Measurements from ENCODE around the gene RAC3.

Gene RAC3

GRCh38 chr17:82016061-82016874 lies 15.2 kb upstream of the RAC3 start:
- no peak overlapping the region for H2BK12ac ChIP-seq (ENCODE audit: low read length)
- H3K27ac ChIP-seq (ENCODE audit: low read depth, low read length): no peak overlapping the region
- peaks cover 2% of the 10 kb centered on the region for H3K9me3 ChIP-seq (ENCODE audit: insufficient read depth, low read depth, low read length)
- H3K23ac ChIP-seq (ENCODE audit: low read length): no peak overlapping the region
- no peak overlapping the region for H3K9ac ChIP-seq (ENCODE audit: low read length)
- H3K27me3 ChIP-seq (ENCODE audit: insufficient read depth, low read length): no peaks in the 10 kb centered on the region
- no peak overlapping the region for H2AFZ ChIP-seq (ENCODE audit: insufficient read depth, low read length, poor library complexity)
- H3K4me2 ChIP-seq (ENCODE audit: low read length): no peak overlapping the region
- no peak overlapping the region for H4K12ac ChIP-seq (ENCODE audit: low read depth, low read length)
- WGBS (ENCODE audit: extremely low coverage, insufficient coverage, insufficient read length): no CpG with 5 or more reads among the region's 28 CpGs
- H2BK5ac ChIP-seq (ENCODE audit: low read depth, low read length, poor library complexity): no peak overlapping the region
- no peak overlapping the region for H3K18ac ChIP-seq (ENCODE audit: low read length)
- no peak overlapping the region for H3K4me3 ChIP-seq (ENCODE audit: low read depth, low read length)
- H3K79me2 ChIP-seq (ENCODE audit: control insufficient read depth, insufficient read depth, low read length, poor library complexity): peaks cover 2% of the 10 kb centered on the region
- H3K4me1 ChIP-seq (ENCODE audit: control insufficient read depth in 1 of 2, insufficient read depth in 2 of 2, low read length in 2 of 2): peaks cover 17 to 18% of the 10 kb centered on the region in 2 experiments
- no peak overlapping the region for H4K8ac ChIP-seq (ENCODE audit: low read depth, low read length)
- H2AK5ac ChIP-seq (ENCODE audit: low read length): no peak overlapping the region
- H3K79me1 ChIP-seq (ENCODE audit: low read length): peaks cover 13% of the 10 kb centered on the region
- no peak for DNase-seq
- H4K91ac ChIP-seq (ENCODE audit: low read depth, low read length): no peak overlapping the region
- H3K4ac ChIP-seq (ENCODE audit: low read depth, low read length): no peak overlapping the region
- no peak overlapping the region for H2BK120ac ChIP-seq (ENCODE audit: insufficient read depth, low read length, poor library complexity)
- peaks cover 20 to 23% of the 10 kb centered on the region in 2 experiments for H3K36me3 ChIP-seq (ENCODE audit: control insufficient read depth in 1 of 2, insufficient read depth in 2 of 2, low read length in 2 of 2)
- H3K14ac ChIP-seq (ENCODE audit: low read length): no peak overlapping the region

GRCh38 chr17:82016875-82017459 lies 14.5 kb upstream of the RAC3 start:
- Histone ChIP-seq H4K8ac (ENCODE audit: low read depth, low read length) (no peak overlapping the region), H2BK120ac (ENCODE audit: insufficient read depth, low read length, poor library complexity) (no peak overlapping the region), H3K79me1 (ENCODE audit: low read length) (peaks cover 13% of the 10 kb centered on the region), H2AK5ac (ENCODE audit: low read length) (no peak overlapping the region), H3K79me2 (ENCODE audit: control insufficient read depth, insufficient read depth, low read length, poor library complexity) (peaks cover 2% of the 10 kb centered on the region), H2BK12ac (ENCODE audit: low read length) (no peak overlapping the region), H3K9ac (ENCODE audit: low read length) (no peak overlapping the region), H3K27ac (ENCODE audit: low read depth, low read length) (no peak overlapping the region), H4K91ac (ENCODE audit: low read depth, low read length) (no peak overlapping the region), H3K4me2 (ENCODE audit: low read length) (no peak overlapping the region), H3K4me3 (ENCODE audit: low read depth, low read length) (no peak overlapping the region), H3K36me3 (ENCODE audit: control insufficient read depth in 1 of 2, insufficient read depth in 2 of 2, low read length in 2 of 2) (peaks cover 17 to 20% of the 10 kb centered on the region in 2 experiments), H3K4me1 (ENCODE audit: control insufficient read depth in 1 of 2, insufficient read depth in 2 of 2, low read length in 2 of 2) (peaks cover 22 to 23% of the 10 kb centered on the region in 2 experiments), H3K27me3 (ENCODE audit: insufficient read depth, low read length) (no peaks in the 10 kb centered on the region), H3K23ac (ENCODE audit: low read length) (no peak overlapping the region), H2BK5ac (ENCODE audit: low read depth, low read length, poor library complexity) (no peak overlapping the region), H4K12ac (ENCODE audit: low read depth, low read length) (no peak overlapping the region), H3K14ac (ENCODE audit: low read length) (no peak overlapping the region), H3K18ac (ENCODE audit: low read length) (no peak overlapping the region), H3K4ac (ENCODE audit: low read depth, low read length) (no peak overlapping the region), H3K9me3 (ENCODE audit: insufficient read depth, low read depth, low read length) (peaks cover 2% of the 10 kb centered on the region), H2AFZ (ENCODE audit: insufficient read depth, low read length, poor library complexity) (no peak overlapping the region)
- no CpG with 5 or more reads among the region's 24 CpGs for WGBS (ENCODE audit: extremely low coverage, insufficient coverage, insufficient read length)
- DNase-seq: no peak

- no peak overlapping the region for H2BK12ac ChIP-seq (ENCODE audit: low read length)
- H3K4me2 ChIP-seq (ENCODE audit: low read length): no peak overlapping the region
- no CpG with 5 or more reads among the region's 13 CpGs for WGBS (ENCODE audit: extremely low coverage, insufficient coverage, insufficient read length)
- H3K79me1 ChIP-seq (ENCODE audit: low read length): peaks cover 12% of the 10 kb centered on the region
- H3K14ac ChIP-seq (ENCODE audit: low read length): no peak overlapping the region
- peaks cover 2% of the 10 kb centered on the region for H3K9me3 ChIP-seq (ENCODE audit: insufficient read depth, low read depth, low read length)
- H3K4ac ChIP-seq (ENCODE audit: low read depth, low read length): no peak overlapping the region
- H3K27ac ChIP-seq (ENCODE audit: low read depth, low read length): no peak overlapping the region
- no peak overlapping the region for H3K18ac ChIP-seq (ENCODE audit: low read length)
- peaks cover 18% of the 10 kb centered on the region in 2 experiments for H3K4me1 ChIP-seq (ENCODE audit: control insufficient read depth in 1 of 2, insufficient read depth in 2 of 2, low read length in 2 of 2)
- no peak overlapping the region for H3K4me3 ChIP-seq (ENCODE audit: low read depth, low read length)
- no peak overlapping the region for H2AK5ac ChIP-seq (ENCODE audit: low read length)
- no peak overlapping the region for H4K12ac ChIP-seq (ENCODE audit: low read depth, low read length)
- H2BK5ac ChIP-seq (ENCODE audit: low read depth, low read length, poor library complexity): no peak overlapping the region
- no peak overlapping the region for H2AFZ ChIP-seq (ENCODE audit: insufficient read depth, low read length, poor library complexity)
- no peak overlapping the region for H3K23ac ChIP-seq (ENCODE audit: low read length)
- H3K27me3 ChIP-seq (ENCODE audit: insufficient read depth, low read length): no peaks in the 10 kb centered on the region
- H3K36me3 ChIP-seq (ENCODE audit: control insufficient read depth in 1 of 2, insufficient read depth in 2 of 2, low read length in 2 of 2): peaks cover 17 to 18% of the 10 kb centered on the region in 2 experiments
- no peak overlapping the region for H4K8ac ChIP-seq (ENCODE audit: low read depth, low read length)
- H3K79me2 ChIP-seq (ENCODE audit: control insufficient read depth, insufficient read depth, low read length, poor library complexity): peaks cover 4% of the 10 kb centered on the region
- no peak overlapping the region for H3K9ac ChIP-seq (ENCODE audit: low read length)
- no peak overlapping the region for H2BK120ac ChIP-seq (ENCODE audit: insufficient read depth, low read length, poor library complexity)
- DNase-seq: no peak
- no peak overlapping the region for H4K91ac ChIP-seq (ENCODE audit: low read depth, low read length)
These were observed 13.8 kb upstream of the RAC3 start for GRCh38 chr17:82017612-82018151.

GRCh38 chr17:82018152-82018988 lies 13.1 kb upstream of the RAC3 start:
- H4K91ac ChIP-seq (ENCODE audit: low read depth, low read length): no peak overlapping the region
- WGBS (ENCODE audit: extremely low coverage, insufficient coverage, insufficient read length): no CpG with 5 or more reads among the region's 19 CpGs
- DNase-seq: peak in 1 of 2 donors; percentile 56
- no peak overlapping the region for H2AFZ ChIP-seq (ENCODE audit: insufficient read depth, low read length, poor library complexity)
- H3K18ac ChIP-seq (ENCODE audit: low read length): no peak overlapping the region
- H3K9ac ChIP-seq (ENCODE audit: low read length): no peak overlapping the region
- H2BK120ac ChIP-seq (ENCODE audit: insufficient read depth, low read length, poor library complexity): no peak overlapping the region
- peaks cover 8% of the 10 kb centered on the region for H3K79me1 ChIP-seq (ENCODE audit: low read length)
- H2AK5ac ChIP-seq (ENCODE audit: low read length): no peak overlapping the region
- H3K14ac ChIP-seq (ENCODE audit: low read length): no peak overlapping the region
- H3K4me2 ChIP-seq (ENCODE audit: low read length): no peak overlapping the region
- no peak overlapping the region for H3K23ac ChIP-seq (ENCODE audit: low read length)
- H3K4ac ChIP-seq (ENCODE audit: low read depth, low read length): no peak overlapping the region
- H3K27me3 ChIP-seq (ENCODE audit: insufficient read depth, low read length): no peaks in the 10 kb centered on the region
- H3K36me3 ChIP-seq (ENCODE audit: control insufficient read depth in 1 of 2, insufficient read depth in 2 of 2, low read length in 2 of 2): peaks cover 17 to 18% of the 10 kb centered on the region in 2 experiments
- peaks cover 2% of the 10 kb centered on the region for H3K9me3 ChIP-seq (ENCODE audit: insufficient read depth, low read depth, low read length)
- H3K27ac ChIP-seq (ENCODE audit: low read depth, low read length): no peak overlapping the region
- no peak overlapping the region for H4K8ac ChIP-seq (ENCODE audit: low read depth, low read length)
- H3K4me1 ChIP-seq (ENCODE audit: control insufficient read depth in 1 of 2, insufficient read depth in 2 of 2, low read length in 2 of 2): peaks cover 12 to 13% of the 10 kb centered on the region in 2 experiments
- no peak overlapping the region for H2BK5ac ChIP-seq (ENCODE audit: low read depth, low read length, poor library complexity)
- peaks cover 5% of the 10 kb centered on the region for H3K79me2 ChIP-seq (ENCODE audit: control insufficient read depth, insufficient read depth, low read length, poor library complexity)
- no peak overlapping the region for H2BK12ac ChIP-seq (ENCODE audit: low read length)
- no peak overlapping the region for H3K4me3 ChIP-seq (ENCODE audit: low read depth, low read length)
- no peak overlapping the region for H4K12ac ChIP-seq (ENCODE audit: low read depth, low read length)
